ENCODE measurements around the gene IRAK1. TPM values are rescaled to one million over a fixed set of nuclear protein-coding genes. Genes with fewer than 3 reads are reported as not detected.

Gene IRAK1
- total RNA-seq, 1 donor from 2014 or later: 74.2 TPM

DNA sequence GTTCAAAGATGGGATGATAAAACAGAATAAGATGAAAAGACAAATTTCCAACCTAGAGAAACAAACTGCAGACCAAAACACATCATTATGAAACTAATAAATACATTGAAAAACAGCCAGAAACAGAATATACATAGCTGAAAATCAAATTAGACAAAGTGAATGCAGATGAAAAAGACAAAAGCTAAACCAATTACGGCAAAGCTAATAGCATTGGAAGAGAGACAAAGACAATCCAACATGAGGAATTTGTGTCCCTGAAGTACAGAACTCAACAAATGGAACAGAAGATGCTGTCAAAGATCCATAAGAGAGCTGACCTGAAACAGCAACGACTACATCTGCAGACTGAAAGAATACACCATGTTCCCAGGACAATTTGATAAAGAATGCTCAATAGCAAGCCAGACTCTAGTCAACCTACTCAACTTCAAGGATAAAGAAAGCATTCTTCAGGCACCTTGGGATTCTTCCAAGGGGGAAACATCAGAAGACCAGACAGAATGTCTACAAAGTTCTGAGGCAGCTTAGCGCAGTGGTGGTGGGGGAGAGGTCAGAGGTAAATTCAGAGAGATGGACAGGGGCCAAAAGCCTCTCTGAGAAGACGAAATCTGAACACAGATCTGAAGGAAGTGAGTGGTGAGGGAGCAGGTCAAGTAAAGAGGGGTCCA is 27.4 kb upstream of the IRAK1 start:
- Mint-ChIP-seq H3K36me3 (ENCODE audit: unreplicated experiment) (peaks cover 7% of the 10 kb centered on the region), H3K27me3 (ENCODE audit: unreplicated experiment) (no peaks in the 10 kb centered on the region), H3K9me3 (ENCODE audit: unreplicated experiment) (no peaks in the 10 kb centered on the region), H3K4me3 (ENCODE audit: unreplicated experiment) (no peak overlapping the region), H3K4me1 (ENCODE audit: unreplicated experiment) (peaks cover 62% of the 10 kb centered on the region), H3K27ac (ENCODE audit: unreplicated experiment) (peak overlapping the region; percentile 84)
- no peak for DNase-seq (ENCODE audit: extremely low spot score, unreplicated experiment)
- no peak for TF ChIP-seq CTCF (IDR thresholded peaks at IDR 0.05)

DNA sequence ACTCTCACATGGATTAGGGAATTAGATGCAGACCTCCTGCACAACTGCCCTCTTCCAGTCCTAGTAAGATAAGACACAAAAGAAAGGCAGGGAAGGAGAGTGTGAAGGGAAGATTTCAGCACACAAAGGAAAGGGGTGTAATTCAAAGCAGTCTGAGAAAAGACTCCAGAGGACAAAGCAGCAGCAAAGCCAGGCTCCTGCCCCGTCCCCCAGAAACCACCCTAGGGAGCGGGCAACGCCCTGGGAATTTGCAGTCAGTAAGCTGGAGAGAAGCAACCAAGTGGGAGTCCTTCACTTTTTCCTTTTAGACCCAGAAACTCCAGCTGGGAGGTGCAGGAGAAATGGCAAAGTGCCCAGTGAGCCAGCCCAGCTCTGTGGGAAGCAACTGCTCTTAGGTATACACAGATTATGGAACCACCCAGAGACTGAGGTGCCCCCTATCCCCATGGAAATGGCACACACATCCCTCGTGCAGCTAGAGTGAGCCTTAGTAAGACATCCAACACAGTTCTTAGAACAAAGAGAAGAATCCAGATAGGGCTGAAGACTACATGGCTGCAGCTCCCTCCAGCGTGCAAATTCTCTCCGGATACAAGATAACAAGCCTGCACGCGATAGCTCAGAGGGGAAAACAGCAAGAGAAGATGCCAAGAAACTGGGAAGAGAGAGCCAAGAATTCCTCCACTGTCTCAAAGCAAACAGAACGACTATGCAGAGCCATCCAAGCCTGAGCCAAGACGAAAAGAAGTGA is 26.5 kb upstream of the IRAK1 start:
- Mint-ChIP-seq H3K27ac (ENCODE audit: unreplicated experiment) (peak overlapping the region; percentile 84), H3K4me3 (ENCODE audit: unreplicated experiment) (no peak overlapping the region), H3K27me3 (ENCODE audit: unreplicated experiment) (no peaks in the 10 kb centered on the region), H3K9me3 (ENCODE audit: unreplicated experiment) (no peaks in the 10 kb centered on the region), H3K36me3 (ENCODE audit: unreplicated experiment) (peaks cover 7% of the 10 kb centered on the region), H3K4me1 (ENCODE audit: unreplicated experiment) (peaks cover 62% of the 10 kb centered on the region)
- TF ChIP-seq CTCF (IDR thresholded peaks at IDR 0.05): no peak
- no peak for DNase-seq (ENCODE audit: extremely low spot score, unreplicated experiment)

- Mint-ChIP-seq H3K9me3 (ENCODE audit: unreplicated experiment) (no peaks in the 10 kb centered on the region), H3K27ac (ENCODE audit: unreplicated experiment) (peak overlapping the region; percentile 62), H3K36me3 (ENCODE audit: unreplicated experiment) (peaks cover 7% of the 10 kb centered on the region), H3K4me1 (ENCODE audit: unreplicated experiment) (peaks cover 68% of the 10 kb centered on the region), H3K4me3 (ENCODE audit: unreplicated experiment) (no peak overlapping the region), H3K27me3 (ENCODE audit: unreplicated experiment) (no peaks in the 10 kb centered on the region)
- no peak for TF ChIP-seq CTCF (IDR thresholded peaks at IDR 0.05)
- no peak for DNase-seq (ENCODE audit: extremely low spot score, unreplicated experiment)
These were observed 24.4 kb upstream of the IRAK1 start for GRCh38 chrX:154044091-154044490.

GRCh38 chrX:154043003-154043763 is 23.5 kb upstream of the IRAK1 start:
- no peak for DNase-seq (ENCODE audit: extremely low spot score, unreplicated experiment)
- no peaks in the 10 kb centered on the region for H3K9me3 Mint-ChIP-seq (ENCODE audit: unreplicated experiment)
- TF ChIP-seq CTCF (IDR thresholded peaks at IDR 0.05): no peak
- H3K36me3 Mint-ChIP-seq (ENCODE audit: unreplicated experiment): peaks cover 3% of the 10 kb centered on the region
- H3K4me3 Mint-ChIP-seq (ENCODE audit: unreplicated experiment): no peak overlapping the region
- H3K27ac Mint-ChIP-seq (ENCODE audit: unreplicated experiment): peak overlapping the region; percentile 62
- H3K27me3 Mint-ChIP-seq (ENCODE audit: unreplicated experiment): no peaks in the 10 kb centered on the region
- peaks cover 68% of the 10 kb centered on the region for H3K4me1 Mint-ChIP-seq (ENCODE audit: unreplicated experiment)

DNA sequence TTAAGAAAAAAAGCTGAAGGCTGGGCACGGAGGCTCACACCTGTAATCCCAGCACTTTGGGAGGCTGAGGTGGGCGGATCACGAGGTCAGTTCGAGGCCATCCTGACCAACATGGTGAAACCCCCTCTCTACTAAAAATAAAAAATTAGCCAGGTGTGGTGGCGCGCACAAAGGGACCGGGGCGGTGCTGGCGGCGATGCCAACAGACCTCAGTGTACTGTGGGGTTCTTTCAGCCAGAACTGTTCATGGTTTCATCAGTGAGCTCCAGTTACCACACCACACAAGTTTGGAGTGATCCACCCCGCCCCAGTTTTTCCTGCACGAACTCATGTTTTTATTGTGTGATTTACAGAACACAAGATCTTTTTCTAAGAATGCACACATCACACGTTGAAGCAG is 21.2 kb upstream of the IRAK1 start:
- no peaks in the 10 kb centered on the region for H3K27me3 Mint-ChIP-seq (ENCODE audit: unreplicated experiment)
- H3K27ac Mint-ChIP-seq (ENCODE audit: unreplicated experiment): peak overlapping the region; percentile 29
- H3K4me1 Mint-ChIP-seq (ENCODE audit: unreplicated experiment): peaks cover 58% of the 10 kb centered on the region
- no peaks in the 10 kb centered on the region for H3K36me3 Mint-ChIP-seq (ENCODE audit: unreplicated experiment)
- no peak for TF ChIP-seq CTCF (IDR thresholded peaks at IDR 0.05)
- H3K9me3 Mint-ChIP-seq (ENCODE audit: unreplicated experiment): no peaks in the 10 kb centered on the region
- no peak for DNase-seq (ENCODE audit: extremely low spot score, unreplicated experiment)
- no peak overlapping the region for H3K4me3 Mint-ChIP-seq (ENCODE audit: unreplicated experiment)
